GM23338 (cell line): ENCODE data around the gene ACYP1.

Source experiments
- CREB1 ChIP-seq: fragments of 250-450 bp; sonication (Bioruptor Pico); IDR thresholded peaks from 2 replicates; pipeline ENCODE4 v1.5.0; 2020; ENCODE audit warnings: low read depth, mild to moderate bottlenecking, moderate library complexity
- EZH2 ChIP-seq: fragments of 200-600 bp; sonication (generic); IDR thresholded peaks from one replicate; pipeline ENCODE4 v1.8.0; 2017; ENCODE audit warnings: antibody characterized with exemption, mild to moderate bottlenecking, low read depth; ENCODE audit not compliant: unreplicated experiment
- POLR2AphosphoS5 ChIP-seq: IDR thresholded peaks from 2 replicates; pipeline ENCODE4 v1.6.1; 2016; ENCODE audit warnings: antibody characterized with exemption, low read depth
- TF ChIP-seq, protein P1 (sequence below), 2 experiments: fragments of 200-600 bp in 1 of 2; sonication (generic) in 1 of 2; conservative IDR thresholded peaks; 2 replicates each; pipeline versions ENCODE4 v1.5.1 to v1.6.1; 2016 to 2017; ENCODE audit warnings: antibody characterized with exemption in 2 of 2, low read depth in 2 of 2, mild to moderate bottlenecking in 2 of 2, moderate library complexity in 1 of 2

GRCh38 chr14:75088153-75088552, 24.3 kb upstream of the ACYP1 start:
- TF ChIP-seq EZH2 (no peak), CREB1 (CRISPR knock-in tag) (no peak), POLR2AphosphoS5 (no peak)
- TF ChIP-seq, protein P1, sequence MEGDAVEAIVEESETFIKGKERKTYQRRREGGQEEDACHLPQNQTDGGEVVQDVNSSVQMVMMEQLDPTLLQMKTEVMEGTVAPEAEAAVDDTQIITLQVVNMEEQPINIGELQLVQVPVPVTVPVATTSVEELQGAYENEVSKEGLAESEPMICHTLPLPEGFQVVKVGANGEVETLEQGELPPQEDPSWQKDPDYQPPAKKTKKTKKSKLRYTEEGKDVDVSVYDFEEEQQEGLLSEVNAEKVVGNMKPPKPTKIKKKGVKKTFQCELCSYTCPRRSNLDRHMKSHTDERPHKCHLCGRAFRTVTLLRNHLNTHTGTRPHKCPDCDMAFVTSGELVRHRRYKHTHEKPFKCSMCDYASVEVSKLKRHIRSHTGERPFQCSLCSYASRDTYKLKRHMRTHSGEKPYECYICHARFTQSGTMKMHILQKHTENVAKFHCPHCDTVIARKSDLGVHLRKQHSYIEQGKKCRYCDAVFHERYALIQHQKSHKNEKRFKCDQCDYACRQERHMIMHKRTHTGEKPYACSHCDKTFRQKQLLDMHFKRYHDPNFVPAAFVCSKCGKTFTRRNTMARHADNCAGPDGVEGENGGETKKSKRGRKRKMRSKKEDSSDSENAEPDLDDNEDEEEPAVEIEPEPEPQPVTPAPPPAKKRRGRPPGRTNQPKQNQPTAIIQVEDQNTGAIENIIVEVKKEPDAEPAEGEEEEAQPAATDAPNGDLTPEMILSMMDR (conservative IDR thresholded peaks at IDR 0.05; ENCODE audit: low read depth in 2 of 2), result no peak
